ENCODE measurements around the gene SMIM35.

The SMIM35 gene

GRCh38 chr11:118109231-118109630 lies 22.5 kb upstream of the SMIM35 start:
- in situ Hi-C loops (cut with MboI; ENCODE audit: low sequenced_read_pairs, unreplicated experiment): no loop called here
- DNase-seq (ENCODE audit: low spot score): no peak
- TF ChIP-seq CTCF (IDR thresholded peaks at IDR 0.05; ENCODE audit: borderline replicate concordance, control extremely low read depth, extremely low read depth, insufficient read depth, missing control alignments): no peak

- no peak for TF ChIP-seq CTCF (IDR thresholded peaks at IDR 0.05; ENCODE audit: borderline replicate concordance, control extremely low read depth, extremely low read depth, insufficient read depth, missing control alignments)
- DNase-seq (ENCODE audit: low spot score): no peak
- in situ Hi-C loops (cut with MboI; ENCODE audit: low sequenced_read_pairs, unreplicated experiment): no loop called here
These were observed 21.8 kb upstream of the SMIM35 start for GRCh38 chr11:118108513-118108912.

GRCh38 chr11:118106789-118107335 lies 20.1 kb upstream of the SMIM35 start:
- no peak for TF ChIP-seq CTCF (IDR thresholded peaks at IDR 0.05; ENCODE audit: borderline replicate concordance, control extremely low read depth, extremely low read depth, insufficient read depth, missing control alignments)
- DNase-seq (ENCODE audit: low spot score): no peak
- in situ Hi-C loops (cut with MboI; ENCODE audit: low sequenced_read_pairs, unreplicated experiment): no loop called here

GRCh38 chr11:118105657-118106305 lies 19.0 kb upstream of the SMIM35 start:
- no peak for TF ChIP-seq CTCF (IDR thresholded peaks at IDR 0.05; ENCODE audit: borderline replicate concordance, control extremely low read depth, extremely low read depth, insufficient read depth, missing control alignments)
- DNase-seq (ENCODE audit: low spot score): no peak
- in situ Hi-C loops (cut with MboI; ENCODE audit: low sequenced_read_pairs, unreplicated experiment): no loop called here

- no peak for DNase-seq (ENCODE audit: low spot score)
- TF ChIP-seq CTCF (IDR thresholded peaks at IDR 0.05; ENCODE audit: borderline replicate concordance, control extremely low read depth, extremely low read depth, insufficient read depth, missing control alignments): no peak
- in situ Hi-C loops (cut with MboI; ENCODE audit: low sequenced_read_pairs, unreplicated experiment): no loop called here
These were observed 17.7 kb upstream of the SMIM35 start for GRCh38 chr11:118104491-118104890.

GRCh38 chr11:118102721-118103261 lies 16.0 kb upstream of the SMIM35 start:
- no peak for TF ChIP-seq CTCF (IDR thresholded peaks at IDR 0.05; ENCODE audit: borderline replicate concordance, control extremely low read depth, extremely low read depth, insufficient read depth, missing control alignments)
- in situ Hi-C loops (cut with MboI; ENCODE audit: low sequenced_read_pairs, unreplicated experiment): no loop called here
- DNase-seq (ENCODE audit: low spot score): no peak
